Fibroblast of the conjunctiva (primary cell): ENCODE data around the gene EXOSC3.
A peak's percentile ranks its signal among the peaks of the same experiment; 100 is the strongest.
"Not testable (repeated sequence)": the region's sequence is repeated elsewhere in the genome, so short reads cannot be mapped to it uniquely, and the experiment has no call there.

Experiments
- DNase-seq: peaks from one replicate; pipeline ENCODE4 v3.0.0-alpha.2; 2010; ENCODE audit warnings: low read depth

Gene EXOSC3

DNA sequence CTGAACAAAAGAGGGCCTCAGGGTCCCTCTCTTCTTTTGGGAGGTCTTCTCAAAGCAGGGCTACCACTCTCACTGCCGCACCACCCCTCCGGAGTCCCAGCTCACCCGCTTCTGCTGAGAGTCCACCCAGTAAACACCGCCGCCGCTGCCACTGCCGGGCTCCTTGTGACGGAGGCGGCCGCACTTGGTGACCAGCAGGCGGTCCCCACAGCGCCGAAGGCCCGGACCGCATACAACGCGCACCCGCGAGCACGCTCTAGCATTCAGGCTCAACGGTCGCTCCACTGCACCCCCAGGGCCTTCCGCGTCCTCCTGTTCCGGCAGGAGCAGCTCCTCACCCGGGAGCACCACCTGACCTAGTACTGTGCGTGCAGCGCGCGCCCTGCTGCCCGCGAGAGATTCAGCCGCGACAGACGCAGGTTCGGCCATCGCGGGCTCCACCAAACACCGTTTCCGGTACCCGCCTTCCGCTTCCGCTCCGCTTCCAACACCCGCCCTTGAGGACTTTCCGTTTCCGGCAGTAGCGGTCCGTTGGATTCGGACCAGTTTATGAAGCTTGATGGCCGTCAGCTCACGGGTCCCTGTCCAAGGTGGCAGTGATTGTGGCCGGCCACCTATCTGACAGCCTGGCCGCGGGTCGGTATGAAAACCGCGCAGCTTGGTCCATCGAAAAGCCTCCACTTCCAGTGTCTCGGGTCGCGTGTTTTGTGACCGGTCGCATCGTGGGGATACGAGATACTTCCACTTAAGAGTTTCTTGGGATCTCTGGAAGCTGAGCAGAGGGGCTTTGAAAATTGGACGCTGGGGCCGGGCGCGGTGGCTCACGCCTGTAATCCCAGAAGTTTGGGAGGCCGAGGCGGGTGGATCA lies at the start of gene EXOSC3:
TSS of gene EXOSC3 (minus strand) at position 449 of the 868 bp plus-strand sequence. CDS start at position 429, 20 bp downstream.
- peak; percentile 71 for DNase-seq

DNA sequence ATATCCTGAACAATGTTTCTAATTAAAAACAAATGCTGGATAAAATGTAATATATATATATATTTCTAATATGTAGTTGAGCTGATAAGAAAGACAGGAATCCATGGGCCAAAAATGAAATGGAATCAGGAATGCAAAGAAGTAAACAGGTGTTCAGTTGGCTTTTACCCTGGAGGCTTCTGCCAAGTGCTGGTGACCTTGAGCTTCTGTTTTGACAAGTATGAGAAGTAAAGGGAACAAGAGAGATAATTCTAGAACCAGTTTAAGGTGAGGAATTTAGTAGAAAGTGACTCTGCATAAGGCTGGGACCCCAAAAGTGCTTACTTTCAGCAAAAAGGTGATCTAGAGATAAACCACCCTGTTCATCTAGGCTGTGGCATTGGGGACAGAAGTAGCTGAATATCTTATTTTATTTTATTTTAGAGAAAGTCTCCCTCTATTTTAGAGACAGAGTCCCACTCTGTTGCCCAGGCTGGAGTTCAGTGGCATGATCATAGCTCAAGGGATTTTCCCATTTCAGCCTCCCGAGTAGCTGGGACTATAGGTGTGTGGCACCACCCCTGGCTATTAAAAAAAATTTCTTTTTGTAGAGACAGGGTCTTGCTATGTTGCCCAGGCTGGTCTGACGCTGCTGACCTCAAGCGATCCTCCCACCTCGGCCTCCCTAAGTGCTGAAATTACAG lies 42.8 kb upstream of the EXOSC3 start:
- no peak for DNase-seq

DNA sequence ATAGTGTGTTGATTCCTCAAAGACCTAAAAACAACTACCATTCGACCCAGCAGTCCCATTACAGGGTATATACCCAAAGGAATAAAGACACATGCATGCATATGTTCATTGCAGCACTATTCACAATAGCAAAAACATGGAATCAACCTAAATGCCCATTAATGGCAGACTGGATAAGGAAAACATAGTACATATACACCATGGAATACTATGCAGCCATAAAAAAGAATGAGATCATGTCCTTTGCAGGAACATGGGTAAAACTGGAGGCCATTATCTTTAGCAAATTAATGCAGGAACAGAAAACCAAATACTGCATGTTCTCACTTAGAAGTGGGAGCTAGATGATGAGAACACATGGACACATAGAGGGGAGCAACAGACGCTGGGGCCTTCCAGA lies 40.3 kb upstream of the EXOSC3 start:
- not testable (repeated sequence) for DNase-seq

DNA sequence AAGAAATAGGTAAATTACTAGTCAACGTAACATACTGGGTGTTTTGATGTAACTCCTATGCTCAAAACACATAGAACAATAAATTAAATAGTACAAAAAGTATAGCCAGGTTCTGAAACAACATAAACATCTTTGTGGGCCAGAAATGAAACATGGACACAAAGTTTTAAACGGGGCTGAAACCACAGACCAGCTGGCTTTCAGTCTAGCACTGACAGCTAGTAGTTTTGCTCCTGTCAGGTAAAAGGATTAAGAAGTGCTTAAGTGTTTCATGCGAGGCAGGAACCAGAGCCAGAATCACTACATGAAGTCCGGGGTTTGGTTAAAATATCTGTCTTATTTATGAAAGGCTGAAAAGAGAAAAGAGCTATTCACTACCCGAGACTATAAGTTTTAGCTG lies 35.3 kb upstream of the EXOSC3 start:
- no peak for DNase-seq

DNA sequence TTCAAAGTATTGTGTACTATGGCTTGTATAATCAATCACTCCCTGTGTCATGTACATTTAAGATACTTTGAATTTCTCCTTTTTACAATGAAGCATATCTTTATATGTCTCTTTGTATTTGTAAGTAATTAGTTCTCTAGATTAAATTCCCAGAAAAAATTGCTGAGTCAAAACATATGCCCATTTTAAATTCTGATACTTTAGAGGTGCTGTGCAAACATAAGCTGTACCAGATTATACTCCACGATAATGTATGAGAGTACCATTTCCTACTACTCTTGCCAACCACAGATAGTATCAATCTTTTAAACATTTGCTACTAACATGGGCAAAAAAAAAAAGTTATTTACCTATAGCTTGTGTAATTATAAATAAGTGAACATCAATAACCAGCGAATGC lies 34.0 kb upstream of the EXOSC3 start:
- no peak for DNase-seq

DNA sequence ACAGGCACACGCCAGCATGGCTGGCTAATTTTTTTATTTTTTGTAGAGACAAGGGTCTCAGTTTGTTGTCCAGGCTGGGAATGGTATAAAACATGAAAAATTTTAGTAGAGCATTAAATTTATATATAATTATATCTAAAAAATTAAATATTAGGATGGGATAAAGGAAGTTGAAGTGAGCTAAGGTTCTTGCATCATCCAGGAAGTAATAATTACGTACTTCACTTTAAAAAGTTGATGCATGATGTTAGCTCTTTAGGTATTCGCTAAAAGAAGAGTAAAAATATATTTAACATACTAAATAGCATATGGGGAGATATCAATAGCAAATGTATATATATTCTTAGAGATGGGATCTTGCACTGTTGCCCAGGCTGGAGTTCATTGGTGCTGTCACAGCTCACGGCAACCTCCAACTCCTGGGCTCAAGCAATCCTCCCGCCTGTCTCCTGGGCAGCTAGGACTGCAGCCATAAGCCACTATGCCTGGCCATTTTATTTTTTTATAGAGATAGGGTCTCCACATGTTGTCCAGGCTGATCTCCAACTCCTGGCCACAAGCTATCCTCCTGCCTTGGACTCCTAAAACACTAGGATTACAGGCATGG lies 28.0 kb upstream of the EXOSC3 start:
- no peak for DNase-seq

DNA sequence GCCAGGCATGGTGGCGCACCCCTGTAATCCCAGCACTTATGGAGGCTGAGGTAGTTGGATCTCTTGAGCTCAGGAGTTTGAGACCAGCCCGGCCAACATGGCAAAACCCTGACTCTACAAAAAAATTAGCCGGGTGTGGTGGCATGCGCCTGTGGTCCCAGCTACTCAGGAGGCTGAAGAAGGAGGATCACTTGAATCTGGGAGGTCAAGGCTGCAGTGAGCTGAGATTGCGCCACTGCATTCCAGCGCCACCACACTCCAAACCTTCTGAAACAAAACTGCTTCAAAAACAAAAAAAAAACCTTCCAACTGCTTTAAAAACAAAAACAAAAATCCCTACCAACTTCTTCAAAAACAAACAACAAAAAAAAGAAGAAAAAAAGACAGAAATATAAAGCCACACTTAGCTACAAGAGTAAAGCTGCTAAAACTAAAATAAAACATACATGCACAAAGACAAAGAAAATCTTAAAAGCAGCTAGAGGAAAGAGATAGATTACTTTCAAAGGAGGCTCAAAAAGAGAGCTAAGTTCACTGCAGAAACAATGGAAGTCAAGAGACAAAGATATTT lies 27.1 kb upstream of the EXOSC3 start:
- DNase-seq, result no peak

DNA sequence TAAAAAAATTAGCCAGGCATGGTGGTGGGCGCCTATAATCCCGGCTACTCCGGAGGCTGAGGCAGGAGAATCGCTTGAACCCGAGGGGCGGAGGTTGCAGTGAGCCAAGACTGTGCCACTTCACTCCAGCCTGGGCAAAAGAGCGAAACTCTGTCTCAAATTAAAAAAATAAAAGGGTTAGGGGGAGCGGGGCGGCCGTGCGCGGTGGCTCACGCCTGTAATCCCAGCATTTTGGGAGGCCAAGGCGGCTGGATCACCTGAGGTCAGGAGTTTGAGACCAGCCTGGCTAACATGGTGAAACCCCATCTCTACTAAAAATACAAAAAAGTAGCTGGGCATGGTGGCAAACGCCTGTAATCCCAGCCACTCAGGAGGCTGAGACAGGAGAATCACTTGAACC lies 24.8 kb upstream of the EXOSC3 start:
- DNase-seq, result not testable (repeated sequence)

DNA sequence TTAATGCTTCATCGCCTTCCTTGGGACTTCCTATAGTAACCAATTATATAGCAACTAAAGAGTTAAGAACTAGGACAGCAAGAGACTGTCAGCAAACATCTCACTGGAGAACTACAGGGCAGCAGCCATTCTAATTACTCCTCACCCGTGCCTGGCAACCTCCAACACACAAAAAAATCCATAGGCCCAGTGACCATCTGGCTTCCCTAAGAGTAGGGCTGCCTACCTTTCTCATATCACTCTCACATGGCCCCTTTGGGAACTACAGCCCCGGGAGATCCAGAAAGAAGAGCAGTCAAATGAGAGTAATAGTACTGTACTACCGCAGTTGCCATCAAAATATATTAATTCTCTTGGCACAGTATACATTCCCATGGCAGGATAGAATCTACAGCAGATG lies 21.4 kb upstream of the EXOSC3 start:
- DNase-seq, result no peak

DNA sequence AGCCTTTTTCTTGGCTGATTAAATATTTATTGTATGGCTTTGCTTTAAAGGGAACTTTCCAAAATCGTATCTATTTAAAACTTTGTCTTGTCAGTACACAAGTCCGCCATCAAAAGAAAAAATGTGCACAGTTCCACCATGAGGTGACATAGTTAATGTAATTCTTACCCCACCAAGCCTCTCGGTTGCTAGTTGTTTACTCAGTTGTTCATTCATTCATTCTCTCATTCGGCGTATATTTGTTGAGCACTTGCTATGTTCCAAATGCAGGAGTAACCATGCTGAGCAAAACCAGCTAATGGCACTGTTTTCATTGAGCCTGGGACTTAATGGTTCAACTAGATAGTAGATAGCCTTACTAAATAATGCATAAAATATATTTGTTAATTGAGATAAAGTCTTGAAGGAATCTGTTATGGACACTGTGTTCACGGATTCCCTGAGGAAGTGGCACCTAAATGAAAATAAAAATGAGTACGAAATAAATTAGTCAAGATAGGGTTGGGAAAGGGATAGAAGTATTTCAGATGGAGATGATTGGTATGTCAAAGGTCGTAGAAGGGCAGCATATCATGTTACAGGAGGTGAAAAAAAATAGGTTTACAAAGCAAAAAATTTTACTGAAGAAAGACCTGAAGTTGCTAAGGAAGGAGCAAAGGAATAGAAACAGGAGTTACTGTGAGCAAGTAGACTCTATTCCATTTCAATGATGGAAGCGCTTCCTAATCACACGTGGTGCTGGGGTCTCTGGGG lies 17.3 kb upstream of the EXOSC3 start:
- DNase-seq, result no peak

DNA sequence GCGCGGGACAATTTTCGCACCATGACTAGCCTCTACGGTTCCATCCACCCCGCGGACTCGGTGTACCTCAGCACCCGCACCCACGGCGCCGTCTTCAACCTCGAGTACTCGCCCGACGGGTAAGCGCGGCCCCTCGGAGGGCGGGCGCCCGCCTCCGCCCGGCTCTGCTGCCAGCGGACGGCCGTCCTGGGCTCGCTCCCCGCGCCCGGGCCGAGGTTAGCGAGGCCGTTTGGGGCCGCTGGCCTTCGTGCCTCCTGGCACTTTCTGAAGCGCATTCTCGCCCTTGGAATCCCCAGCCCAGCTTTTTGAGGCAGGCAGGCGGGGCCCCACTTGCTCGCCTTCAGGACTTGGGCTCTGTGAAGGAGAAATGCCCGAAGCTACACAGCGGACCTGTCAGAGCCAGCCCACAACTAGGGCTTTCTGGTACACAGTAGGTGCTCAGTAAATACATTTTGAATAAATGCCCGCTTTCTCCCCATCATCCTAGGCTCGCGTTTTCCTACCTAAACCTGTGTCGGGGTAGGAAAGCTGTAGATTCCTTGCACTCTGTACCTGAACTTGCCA lies 16.5 kb upstream of the EXOSC3 start:
- no peak for DNase-seq

DNA sequence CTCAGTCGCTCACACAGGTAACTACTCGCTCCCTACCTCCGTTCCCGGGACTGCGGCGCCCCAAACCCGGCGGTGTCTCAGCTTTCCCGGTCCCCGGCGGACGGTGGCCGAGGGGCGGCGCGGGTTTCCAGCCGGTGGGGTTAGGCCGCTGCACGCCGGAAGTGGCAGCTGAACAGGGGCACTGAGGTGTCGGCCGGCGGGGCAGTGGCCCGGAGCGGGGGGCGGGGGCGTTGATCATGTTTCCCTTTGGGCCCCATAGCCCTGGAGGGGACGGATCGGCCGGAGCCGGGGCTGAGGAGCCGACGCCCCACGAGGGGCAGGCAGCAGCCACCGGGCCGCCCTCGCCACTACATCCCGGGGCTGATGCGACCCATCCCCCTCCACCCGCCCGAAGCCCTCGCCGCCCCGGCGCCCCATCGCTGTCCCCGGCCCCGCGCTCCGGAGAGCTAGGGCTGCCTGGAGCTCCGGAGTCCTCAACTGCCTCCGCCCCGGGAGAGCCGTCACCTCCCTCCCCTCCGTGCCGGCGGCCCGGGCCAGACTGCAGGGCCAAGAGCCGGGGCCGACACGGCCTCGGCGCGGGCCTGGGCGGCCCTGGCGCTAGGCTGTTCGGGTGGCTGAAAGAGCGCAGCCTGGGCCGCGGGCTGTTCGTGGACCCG lies 15.9 kb upstream of the EXOSC3 start, which contains the start of gene DCAF10:
TSS of gene DCAF10 (plus strand) at position 167 of the 656 bp plus-strand sequence. CDS start at position 237, 70 bp downstream.
- DNase-seq, result peak; percentile 53

DNA sequence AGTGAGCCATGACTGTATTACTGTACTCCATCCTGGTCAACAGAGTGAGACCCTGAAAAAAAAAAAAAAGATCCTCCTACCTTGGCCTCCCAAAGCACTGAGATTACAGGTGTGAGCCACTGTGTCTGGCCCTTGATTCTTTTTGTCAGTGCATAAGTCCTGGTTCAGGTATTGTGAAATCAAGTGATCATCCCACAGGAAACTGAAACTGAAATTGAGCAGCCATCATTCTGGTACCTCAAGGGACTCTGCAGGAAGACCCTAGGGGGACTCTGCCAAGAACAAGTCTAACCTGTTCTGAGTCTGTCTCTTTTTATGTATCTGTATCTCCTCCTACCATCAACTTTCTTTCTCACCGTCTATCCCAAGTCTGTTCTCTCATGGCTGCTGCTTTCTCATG lies 13.8 kb upstream of the EXOSC3 start:
- DNase-seq, result no peak

DNA sequence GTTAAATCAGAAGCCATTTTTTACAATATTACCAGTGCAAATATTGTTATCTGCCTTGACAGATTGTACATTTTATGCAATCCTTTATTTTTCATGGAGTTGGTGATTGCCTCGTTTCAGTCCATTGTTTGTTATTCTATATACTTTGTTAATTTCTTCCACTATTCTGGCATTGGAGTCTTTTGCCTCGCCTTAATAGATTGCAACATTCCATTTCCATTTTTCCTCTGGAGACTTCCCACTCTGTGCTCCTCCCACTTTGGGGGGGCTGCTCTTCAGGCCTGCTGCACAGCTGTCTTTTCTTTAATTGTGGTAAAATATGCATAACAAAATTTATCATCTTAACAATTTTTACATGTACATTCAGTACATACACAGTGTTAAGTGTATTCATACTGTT lies 11.4 kb upstream of the EXOSC3 start:
- DNase-seq, result no peak

DNA sequence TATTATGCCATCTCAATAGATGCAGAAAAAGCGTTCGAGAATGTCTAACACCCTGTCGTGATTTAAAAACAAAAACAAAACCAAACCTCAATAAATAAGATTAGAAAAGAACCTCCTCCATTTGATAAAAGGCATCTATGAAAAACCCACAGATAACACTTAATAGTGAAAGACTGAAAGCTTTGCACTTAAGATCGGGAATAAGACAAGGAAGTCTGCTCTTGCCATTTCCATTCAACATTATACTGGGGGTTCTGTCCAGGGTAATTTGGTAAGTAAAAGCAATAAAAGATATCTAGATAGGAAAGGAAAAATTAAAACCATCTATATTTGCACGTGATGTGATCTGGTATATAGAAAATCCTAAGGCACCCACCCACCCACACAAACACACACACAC lies 7.3 kb upstream of the EXOSC3 start:
- no peak for DNase-seq

DNA sequence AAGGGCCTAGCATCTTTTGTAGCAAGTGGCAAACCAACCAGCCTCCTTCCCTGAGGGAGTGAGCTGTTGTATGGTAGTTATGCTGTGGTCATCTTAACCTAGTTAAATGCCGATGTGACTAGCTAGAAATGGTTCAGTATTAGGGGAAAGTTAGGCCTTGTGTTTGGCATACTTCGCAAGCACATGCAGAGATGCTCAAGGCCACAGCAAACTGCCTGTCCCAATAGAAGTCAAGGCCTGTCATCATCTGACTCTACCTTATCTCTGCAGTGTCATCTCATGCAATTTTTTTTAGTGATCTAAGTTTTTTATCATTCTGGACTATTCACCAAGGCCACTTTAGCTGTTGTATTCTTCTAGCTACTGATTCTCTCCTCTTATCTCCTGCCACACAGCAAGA lies 5.2 kb upstream of the EXOSC3 start:
- DNase-seq, result no peak

DNA sequence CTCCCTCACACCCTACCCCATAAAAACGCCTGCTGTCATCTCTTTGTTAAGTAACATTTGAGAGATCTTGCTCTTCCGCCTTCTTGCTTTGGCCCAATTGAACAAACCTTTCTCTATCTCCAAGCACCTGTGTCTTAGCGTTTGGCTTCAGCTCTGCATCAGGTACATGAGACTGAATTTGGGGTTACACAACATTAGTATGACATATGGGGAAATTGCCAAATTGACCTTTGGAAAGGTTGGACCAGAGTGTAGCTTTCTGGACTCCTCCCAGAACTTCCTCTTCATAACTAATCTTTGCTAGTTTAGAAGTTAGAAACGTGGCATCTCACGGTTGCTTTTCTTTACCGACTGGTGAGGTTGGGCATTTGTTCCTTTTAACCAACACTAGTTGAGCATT lies 3.5 kb upstream of the EXOSC3 start:
- DNase-seq, result no peak

DNA sequence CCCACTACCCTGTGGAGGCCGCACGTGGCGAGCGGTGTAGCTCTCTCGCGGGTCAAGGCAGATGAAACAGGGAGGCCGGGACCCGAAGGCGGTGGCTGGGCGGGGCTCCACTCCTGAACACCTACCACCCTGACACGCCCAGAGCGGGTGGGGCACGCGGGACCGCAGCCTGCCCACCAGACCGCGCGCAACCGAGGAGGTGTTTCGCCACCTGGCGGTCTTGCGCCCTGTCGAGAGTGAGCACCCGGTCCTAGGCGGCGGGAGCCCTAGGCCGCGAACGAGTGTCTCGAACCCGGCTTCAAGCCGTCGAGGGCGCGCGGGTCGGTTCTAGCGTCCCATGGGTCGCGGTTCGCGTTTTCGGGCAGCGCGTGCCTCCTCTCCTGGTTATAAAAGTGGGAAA lies 2.2 kb upstream of the EXOSC3 start:
- DNase-seq, result no peak

DNA sequence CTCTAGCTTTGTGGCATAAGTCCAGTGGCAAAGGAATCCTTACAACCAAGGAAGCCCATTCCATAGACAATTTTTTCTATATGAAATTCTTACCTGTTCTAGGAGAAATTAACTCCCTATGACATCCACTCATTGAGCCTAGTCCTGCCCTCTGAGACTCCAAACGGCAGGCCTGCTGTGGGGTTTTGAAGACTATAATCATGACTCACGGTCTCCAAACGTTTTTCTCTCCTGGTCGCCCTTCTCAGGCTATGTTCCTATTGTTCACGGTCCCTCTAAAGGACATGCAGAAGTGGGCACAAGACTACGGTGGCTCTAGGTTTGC lies 611 bp downstream of the EXOSC3 start:
- no peak for DNase-seq

DNA sequence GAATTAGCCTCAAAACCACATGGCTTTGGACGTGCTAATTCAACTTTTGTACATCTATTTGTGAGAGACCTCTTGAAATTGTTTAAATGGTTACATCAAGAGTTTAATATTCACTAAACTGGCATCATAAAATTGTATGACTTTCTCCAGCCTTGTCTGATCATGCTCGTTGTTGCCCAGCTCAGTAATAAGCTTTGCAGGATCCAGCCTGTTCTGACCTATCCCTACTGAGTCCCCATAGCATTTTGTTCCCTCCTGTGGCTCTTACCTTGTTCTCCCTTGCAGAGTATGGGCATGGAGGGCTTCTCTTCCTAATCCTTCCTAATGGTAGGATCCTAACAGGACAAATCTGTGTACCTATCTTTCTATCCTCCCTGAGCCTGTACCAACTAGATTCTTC lies 6.3 kb downstream of the EXOSC3 start:
- DNase-seq, result no peak

DNA sequence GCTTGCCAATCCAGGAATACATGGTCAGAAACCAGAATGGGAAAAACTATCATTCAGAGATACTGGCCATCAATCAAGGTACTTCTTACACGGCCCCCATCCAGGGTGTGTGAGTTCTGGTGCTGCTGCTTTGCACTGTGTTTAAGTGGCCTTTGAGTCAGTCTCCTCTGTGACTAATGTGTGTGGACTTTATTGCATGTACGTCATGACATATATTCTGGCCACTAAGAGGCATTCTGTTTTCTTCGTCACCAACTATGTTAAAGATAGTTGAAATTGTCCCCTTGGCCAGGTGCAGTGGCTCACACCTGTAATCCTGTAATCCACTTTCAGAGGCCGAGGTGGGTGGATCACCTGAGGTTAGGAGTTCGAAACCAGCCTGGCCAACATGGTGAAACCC lies 8.5 kb downstream of the EXOSC3 start:
- DNase-seq, result no peak
